Gastroesophageal sphincter (tissue), 3 donors: ENCODE results near the gene ZNF695.

ENCODE experiments used
- CTCF ChIP-seq, 4 experiments: fragments of 200-600 bp in 2 of 4; fragments of 450-650 bp in 2 of 4; sonication (generic) in 1 of 4; IDR thresholded peaks; one replicate each; pipeline ENCODE4 v1.5.1; 2017 to 2019; ENCODE audit warnings: antibody characterized with exemption in 4 of 4, mild to moderate bottlenecking in 2 of 4, moderate library complexity in 2 of 4
- EP300 ChIP-seq: sonication (generic); formaldehyde crosslinking; IDR thresholded peaks from one replicate; pipeline ENCODE4 v1.6.1; 2017; ENCODE audit warnings: antibody characterized with exemption, mild to moderate bottlenecking
- POLR2A ChIP-seq, 2 donors: fragments of 450-650 bp; IDR thresholded peaks; one replicate each; pipeline ENCODE4 v1.6.1; 2017; ENCODE audit warnings: antibody characterized with exemption in 2 of 2, mild to moderate bottlenecking in 2 of 2, moderate library complexity in 1 of 2
- POLR2AphosphoS5 ChIP-seq: sonication (generic); formaldehyde crosslinking; IDR thresholded peaks from one replicate; pipeline ENCODE4 v1.6.1; 2017; ENCODE audit warnings: antibody characterized with exemption

GRCh38 chr1:247007511-247008405 lies at the start of gene ZNF695:
- TF ChIP-seq POLR2A (IDR thresholded peaks at IDR 0.05): no peak
- no peak for TF ChIP-seq POLR2AphosphoS5
- no peak for TF ChIP-seq CTCF (IDR thresholded peaks at IDR 0.05)
- TF ChIP-seq EP300: no peak
